GM12878 (cell line): ENCODE data around the gene ZFC3H1. TPM values are rescaled to one million over a fixed set of nuclear protein-coding genes. Genes with fewer than 3 reads are reported as not detected.
"Not testable (repeated sequence)": the region's sequence is repeated elsewhere in the genome, so short reads cannot be mapped to it uniquely, and the experiment has no call there.

Source experiments
- ATAC-seq: fragments of 200-7000 bp; cut with Tn5 transposase; 3 replicates; pipeline ENCODE4 v1.9.1; 2020; ENCODE audit warnings: mild to moderate bottlenecking, moderate library complexity
- BruUV-seq: library from RNA; stranded (reverse); fragments of 400-500 nt; replicated peaks from 2 replicates; lab custom pipeline; 2021; lab: Mats Ljungman, UMichigan
- CTCF ChIA-PET: fragments of 300-600 bp; sonication (Branson Sonifier 250); formaldehyde crosslinking; extraction: SDS; loops from one replicate; lab custom pipeline; 2021; ENCODE audit warnings: inconsistent platforms; lab: Yijun Ruan, JAX
- POLR2A ChIA-PET: fragments of 350-600 bp; formaldehyde crosslinking; extraction: SDS; loops from one replicate; lab custom pipeline; 2021; ENCODE audit warnings: inconsistent platforms; lab: Charles Lee
- RAD21 ChIA-PET: fragments of 300-600 bp; sonication (Branson Sonifier 250); formaldehyde crosslinking; loops from one replicate; lab custom pipeline; 2023; ENCODE audit warnings: antibody characterized with exemption; ENCODE audit not compliant: unreplicated experiment; lab: Charles Lee
- SMC1A ChIA-PET: fragments of 300-600 bp; sonication (Branson Sonifier 250); formaldehyde crosslinking; loops from one replicate; lab custom pipeline; 2023; ENCODE audit not compliant: unreplicated experiment, uncharacterized antibody; lab: Charles Lee
- DNase-seq: peaks from one replicate; pipeline ENCODE4 v3.0.0-alpha.2; 2011; ENCODE audit warnings: low read depth, low spot score
- FAIRE-seq: peaks from 3 replicates; lab custom pipeline; 2011; peaks lifted over from hg19 to GRCh38; lab: Jason Lieb, UNC
- H2AFZ ChIP-seq: 2 replicates; pipeline ENCODE4 v1.6.0; 2011; ENCODE audit warnings: low read depth, low read length, control low read depth; ENCODE audit not compliant: control insufficient read depth
- H3K27ac ChIP-seq: 2 replicates; pipeline ENCODE4 v1.5.1; 2011; ENCODE audit warnings: control low read depth; ENCODE audit not compliant: control insufficient read depth, insufficient read depth
- H3K27me3 ChIP-seq, 2 experiments: replicated peaks in 1 of 2; 2 replicates each; pipeline versions ENCODE4 v1.6.0 to v1.6.1; 2011; ENCODE audit warnings: low read length in 1 of 2; ENCODE audit not compliant: control insufficient read depth in 2 of 2, insufficient read depth in 2 of 2
- H3K36me3 ChIP-seq, 2 experiments: 2 replicates each; pipeline ENCODE4 v1.5.1; 2011; ENCODE audit warnings: low read length in 1 of 2; ENCODE audit not compliant: control insufficient read depth in 2 of 2, insufficient read depth in 2 of 2
- H3K4me1 ChIP-seq: 2 replicates; pipeline ENCODE4 v1.6.1; 2011; ENCODE audit warnings: mild to moderate bottlenecking, low read length, moderate library complexity, mixed read lengths; ENCODE audit not compliant: control insufficient read depth, insufficient read depth
- H3K4me2 ChIP-seq: 2 replicates; pipeline ENCODE4 v1.6.0; 2011; ENCODE audit warnings: control low read depth; ENCODE audit not compliant: control insufficient read depth, insufficient read depth
- H3K4me3 ChIP-seq: fragments of 200-600 bp; sonication (generic); 2 replicates; pipeline ENCODE4 v1.5.1; 2016
- H3K79me2 ChIP-seq: 2 replicates; pipeline ENCODE4 v1.6.0; 2011; ENCODE audit warnings: low read length; ENCODE audit not compliant: control insufficient read depth, insufficient read depth
- H3K9ac ChIP-seq: 2 replicates; pipeline ENCODE4 v1.8.0; 2011; ENCODE audit warnings: low read length, control low read depth, mixed read lengths; ENCODE audit not compliant: control insufficient read depth, insufficient read depth
- H3K9me3 ChIP-seq: replicated peaks from 3 replicates; pipeline ENCODE4 v1.5.1; 2011; ENCODE audit warnings: mild to moderate bottlenecking, low read length; ENCODE audit not compliant: control insufficient read depth, insufficient read depth
- H4K20me1 ChIP-seq: 2 replicates; pipeline ENCODE4 v1.6.0; 2011; ENCODE audit not compliant: control insufficient read depth, insufficient read depth
- ATF2 ChIP-seq: IDR thresholded peaks from 2 replicates; pipeline ENCODE4 v1.6.1; 2012; ENCODE audit warnings: low read length, inconsistent platforms
- CBX5 ChIP-seq: sonication (generic); IDR thresholded peaks from 2 replicates; pipeline ENCODE4 v1.6.1; 2016; ENCODE audit warnings: low read depth, moderate library complexity, mild to moderate bottlenecking, inconsistent platforms
- GABPA ChIP-seq: IDR thresholded peaks from 2 replicates; pipeline ENCODE4 v1.6.1; 2014; ENCODE audit warnings: antibody characterized with exemption, low read depth, mild to moderate bottlenecking, inconsistent platforms
- GATAD2B ChIP-seq: fragments of 450-650 bp; conservative IDR thresholded peaks from 2 replicates; pipeline ENCODE4 v1.6.1; 2017; ENCODE audit warnings: low read depth, mild to moderate bottlenecking, moderate library complexity
- MEF2B ChIP-seq: fragments of 450-650 bp; IDR thresholded peaks from 2 replicates; pipeline ENCODE4 v1.6.1; 2018; ENCODE audit warnings: mild to moderate bottlenecking, moderate library complexity; ENCODE audit not compliant: partially characterized antibody, poor library complexity, severe bottlenecking
- RELB ChIP-seq: fragments of 450-650 bp; IDR thresholded peaks from 2 replicates; pipeline ENCODE4 v1.6.1; 2017; ENCODE audit warnings: low read depth, mild to moderate bottlenecking, moderate library complexity
- SIN3A ChIP-seq: IDR thresholded peaks from 2 replicates; pipeline ENCODE4 v1.6.1; 2012; ENCODE audit warnings: low read depth, low read length, improper control_type of control experiment
- WGBS: methylation state at CpG from one replicate; pipeline ENCODE4 v1.1.6; 2016; ENCODE audit warnings: low lambda C conversion rate; ENCODE audit not compliant: insufficient replicate concordance, insufficient coverage; ENCODE audit errors: missing lambda C conversion rate; 5-methylcytosine and 5-hydroxymethylcytosine counted together
- in situ Hi-C: fragments of 300-500 bp; cut with MboI; formaldehyde crosslinking; loops from 9 replicates; pipeline ENCODE4 v1.14.3; 2018; ENCODE audit warnings: mixed read lengths
- intact Hi-C: fragments of 100-400 bp; cut with micrococcal nuclease; formaldehyde crosslinking; loops from one replicate; pipeline ENCODE4 v1.14.2; 2022; ENCODE audit not compliant: unreplicated experiment
- polyA plus RNA-seq, 11 experiments: library from polyadenylated mRNA; depleted of rRNA in 4 of 11; unstranded in 6 of 11; stranded (reverse) in 5 of 11; fragments of >200 nt; fragmentation: Nextera tagmentation in 4 of 11; fragmentation: Illumina TruSeq in 1 of 11; extraction: Ambion mirVana in 4 of 11; extraction: Trizol in 1 of 11; gene quantifications; 1 replicate in 1 of 11; 2 replicates in 10 of 11; pipeline versions ENCODE4 v1.2.1 to v1.2.3, GENCODE V29; 2011 to 2016; ENCODE audit warnings: inconsistent platforms in 2 of 11, missing spikeins in 2 of 11, low read depth in 1 of 11
- total RNA-seq, 4 experiments: library from RNA; depleted of rRNA in 3 of 4; stranded (reverse); fragments of >200 nt in 3 of 4; fragmentation: Illumina TruSeq in 1 of 4; extraction: Trizol in 1 of 4; gene quantifications; 2 replicates each; pipeline versions ENCODE4 v1.2.1 to v1.2.3, GENCODE V29; 2013 to 2021
- TF ChIP-seq, protein P1 (sequence below): fragments of 150-350 bp; IDR thresholded peaks from 2 replicates; pipeline ENCODE4 v1.6.1; 2016; ENCODE audit warnings: low read depth, low read length

ZFC3H1 gene
- total and polyA plus RNA-seq, 10 of the 15 experiments (the other 5 are each of a cell fraction or from before 2014, with no cell fraction given), result 11.2 to 88.7 (median 25.9) TPM

- FAIRE-seq, intact Hi-C loops, H3K9me3 ChIP-seq, in situ Hi-C loops, H3K36me3 ChIP-seq, H3K27me3 ChIP-seq, H4K20me1 ChIP-seq, DNase-seq, BruUV-seq: not testable (repeated sequence)
- Histone ChIP-seq H3K27ac (peak overlapping the region; percentile 78), H3K4me1 (peaks cover 36% of the 10 kb centered on the region), H3K4me2 (peak overlapping the region; percentile 90), H3K4me3 (peak overlapping the region; percentile 30; the same call in 1 of the 2 replicates), H3K79me2 (peaks cover 37% of the 10 kb centered on the region), H2AFZ (peak overlapping the region; percentile 61), H3K9ac (peak overlapping the region; percentile 40; the same call in 1 of the 2 replicates)
- ChIA-PET RAD21 (interaction anchor here (1.4 to 3.2 kb wide), 2 partner anchors 8 to 54 kb away, joined by 5 to 14 read pairs; partner anchors contain the start of gene TMEM19), CTCF (interaction anchor here (1.2 kb wide), 1 partner anchor 29 kb away, joined by 3 read pairs; the partner anchor contains the start of gene THAP2), POLR2A (interaction anchor here (1.0 kb wide), 1 partner anchor 31 kb away, joined by 3 read pairs; the partner anchor contains the start of gene ZFC3H1), SMC1A (interaction anchor here (0.7 to 1.4 kb wide), 7 partner anchors 21 to 87 kb away, joined by 3 to 6 read pairs (median 3); partner anchors contain the start of genes THAP2 and ZFC3H1)
- peak; percentile 39 for ATAC-seq
- peak; percentile 45; the same call in 1 of the 2 replicates for TF ChIP-seq CBX5
- 6% methylated on average over 5 of the region's 5 CpGs for WGBS
These were observed 30.0 kb upstream of the ZFC3H1 start for GRCh38 chr12:71693651-71694050.

DNA sequence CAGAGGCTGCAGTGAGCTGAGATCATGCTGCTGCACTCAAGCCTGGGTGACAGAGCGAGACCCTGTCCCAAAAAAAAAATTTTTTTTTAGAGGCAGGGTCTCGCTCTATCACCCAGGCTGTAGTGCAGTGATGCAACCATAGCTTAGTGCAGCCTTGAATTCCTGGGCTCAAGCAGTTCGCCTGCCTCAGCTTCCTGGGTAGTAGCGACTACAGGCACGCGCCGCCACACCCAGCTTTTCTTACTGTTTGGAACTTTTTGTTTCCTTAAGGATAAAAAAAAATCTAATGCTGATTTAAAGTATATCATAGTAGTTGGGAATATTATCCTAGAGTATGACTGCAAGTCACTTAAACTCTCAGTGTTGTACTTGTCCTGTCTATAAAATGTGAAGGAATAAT lies 29.5 kb upstream of the ZFC3H1 start:
- no peak for ATAC-seq
- H3K27me3 ChIP-seq, result no peaks in the 10 kb centered on the region
- peak overlapping the region; percentile 78 for H3K27ac ChIP-seq
- WGBS, result 100% methylated on average over 7 of the region's 7 CpGs
- ChIA-PET RAD21 (interaction anchor here (1.4 to 3.2 kb wide), 2 partner anchors 7 to 54 kb away, joined by 5 to 14 read pairs; partner anchors contain the start of gene TMEM19), POLR2A (interaction anchor here (1.0 kb wide), 1 partner anchor 30 kb away, joined by 3 read pairs; the partner anchor contains the start of gene ZFC3H1), CTCF (interaction anchor here (0.7 to 1.2 kb wide), 2 partner anchors 29 to 54 kb away, joined by 3 to 4 read pairs; partner anchors contain the start of gene THAP2), SMC1A (interaction anchor here (1.0 to 1.4 kb wide), 4 partner anchors 30 to 67 kb away, joined by 3 to 6 read pairs (median 4); partner anchors contain the start of genes THAP2 and ZFC3H1)
- no peak overlapping the region for H3K9ac ChIP-seq
- H3K36me3 ChIP-seq, result peaks cover 0 to 7% of the 10 kb centered on the region in 2 experiments; a peak in 2 of 4 replicates
- H3K4me2 ChIP-seq, result peak overlapping the region; percentile 90
- 0 out of 2 replicates have a peak overlapping the region, but pooled peaks have one; percentile 30 for H3K4me3 ChIP-seq
- no peaks in the 10 kb centered on the region for H3K9me3 ChIP-seq
- in situ Hi-C loops, result no loop called here
- BruUV-seq, result no TSS peak
- peaks cover 39% of the 10 kb centered on the region for H3K4me1 ChIP-seq
- no peak for DNase-seq
- FAIRE-seq, result no peak
- H2AFZ ChIP-seq, result no peak overlapping the region
- no peaks in the 10 kb centered on the region for H4K20me1 ChIP-seq
- intact Hi-C loops, result no loop called here
- peaks cover 42% of the 10 kb centered on the region for H3K79me2 ChIP-seq
- TF ChIP-seq SIN3A (no peak), ATF2 (no peak), GABPA (no peak), MEF2B (no peak), RELB (no peak), GATAD2B (no peak)
- TF ChIP-seq, protein P1, sequence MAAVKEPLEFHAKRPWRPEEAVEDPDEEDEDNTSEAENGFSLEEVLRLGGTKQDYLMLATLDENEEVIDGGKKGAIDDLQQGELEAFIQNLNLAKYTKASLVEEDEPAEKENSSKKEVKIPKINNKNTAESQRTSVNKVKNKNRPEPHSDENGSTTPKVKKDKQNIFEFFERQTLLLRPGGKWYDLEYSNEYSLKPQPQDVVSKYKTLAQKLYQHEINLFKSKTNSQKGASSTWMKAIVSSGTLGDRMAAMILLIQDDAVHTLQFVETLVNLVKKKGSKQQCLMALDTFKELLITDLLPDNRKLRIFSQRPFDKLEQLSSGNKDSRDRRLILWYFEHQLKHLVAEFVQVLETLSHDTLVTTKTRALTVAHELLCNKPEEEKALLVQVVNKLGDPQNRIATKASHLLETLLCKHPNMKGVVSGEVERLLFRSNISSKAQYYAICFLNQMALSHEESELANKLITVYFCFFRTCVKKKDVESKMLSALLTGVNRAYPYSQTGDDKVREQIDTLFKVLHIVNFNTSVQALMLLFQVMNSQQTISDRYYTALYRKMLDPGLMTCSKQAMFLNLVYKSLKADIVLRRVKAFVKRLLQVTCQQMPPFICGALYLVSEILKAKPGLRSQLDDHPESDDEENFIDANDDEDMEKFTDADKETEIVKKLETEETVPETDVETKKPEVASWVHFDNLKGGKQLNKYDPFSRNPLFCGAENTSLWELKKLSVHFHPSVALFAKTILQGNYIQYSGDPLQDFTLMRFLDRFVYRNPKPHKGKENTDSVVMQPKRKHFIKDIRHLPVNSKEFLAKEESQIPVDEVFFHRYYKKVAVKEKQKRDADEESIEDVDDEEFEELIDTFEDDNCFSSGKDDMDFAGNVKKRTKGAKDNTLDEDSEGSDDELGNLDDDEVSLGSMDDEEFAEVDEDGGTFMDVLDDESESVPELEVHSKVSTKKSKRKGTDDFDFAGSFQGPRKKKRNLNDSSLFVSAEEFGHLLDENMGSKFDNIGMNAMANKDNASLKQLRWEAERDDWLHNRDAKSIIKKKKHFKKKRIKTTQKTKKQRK, result no peak
